GM18519 (cell line): ENCODE measurements around the gene UBL7.

ENCODE experiments used
- ATAC-seq: cut with Tn5 transposase; IDR thresholded peaks from one replicate; pipeline ENCODE4 v1.9.1; 2021; ENCODE audit warnings: mild to moderate bottlenecking, moderate library complexity; ENCODE audit not compliant: unreplicated experiment, low FRiP score

Gene UBL7

GRCh38 chr15:74442063-74442462 is 18.9 kb downstream of the UBL7 start:
- ATAC-seq: no peak

DNA sequence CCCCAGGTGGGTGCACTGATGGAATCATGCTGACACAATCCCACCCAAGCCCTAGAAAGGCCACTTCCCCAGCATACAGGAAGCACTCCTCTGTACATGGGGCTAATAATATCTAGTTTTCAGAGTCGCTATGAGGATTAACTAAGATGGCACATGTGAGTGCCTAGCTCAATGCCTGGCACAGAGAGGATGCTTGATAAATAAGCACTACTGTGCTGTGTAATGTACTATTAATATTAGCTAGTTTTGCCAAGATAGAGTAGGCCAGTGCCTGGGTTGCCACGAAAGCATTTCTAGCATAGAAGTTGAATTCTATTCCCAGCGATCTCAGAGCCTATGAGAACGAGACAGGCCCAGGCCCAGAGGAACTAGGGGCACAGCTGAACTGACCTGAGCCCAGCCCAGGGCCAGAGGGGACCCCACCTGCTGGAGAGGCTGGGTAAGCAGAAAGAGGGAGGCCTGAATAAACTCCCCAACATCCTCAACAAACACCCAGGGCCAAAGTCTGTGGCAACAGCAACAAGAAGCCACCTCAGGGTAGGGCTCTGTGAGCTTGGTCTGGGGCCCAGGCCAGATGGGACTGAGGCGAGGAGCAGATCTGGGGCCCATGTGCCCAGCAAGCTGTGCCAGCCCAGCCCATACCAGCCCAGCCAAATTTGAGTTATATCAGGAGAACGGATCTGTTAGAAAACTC is 19.6 kb downstream of the UBL7 start:
- ATAC-seq: no peak

DNA sequence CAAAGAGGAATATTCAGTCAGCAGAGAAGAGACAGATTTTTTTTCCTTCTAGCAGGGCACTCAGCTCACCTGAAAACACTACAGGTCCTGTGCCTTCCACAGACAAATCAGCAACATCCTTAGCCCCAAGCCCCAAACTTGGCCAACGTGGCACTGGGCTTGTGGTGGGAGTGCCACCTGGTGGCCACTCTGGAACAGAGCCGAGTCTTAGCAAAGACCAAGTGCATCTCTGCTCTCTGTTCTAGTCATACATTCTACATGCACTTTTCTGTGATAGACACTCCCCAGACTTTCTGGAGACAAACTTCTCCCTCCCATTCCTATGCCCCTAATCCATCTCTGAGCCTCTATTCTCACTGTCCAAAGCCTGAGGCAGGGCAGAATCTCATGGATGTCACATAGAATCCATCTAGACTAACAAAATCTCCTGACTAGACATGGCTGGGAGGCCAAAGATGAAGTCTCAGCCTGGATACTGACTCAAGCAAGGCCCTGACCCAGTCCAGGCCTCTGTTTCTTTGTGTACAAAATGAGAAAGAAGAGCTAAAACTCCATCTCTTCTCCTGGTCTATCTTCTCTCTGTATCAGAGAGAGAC is 22.1 kb downstream of the UBL7 start:
- ATAC-seq: no peak

DNA sequence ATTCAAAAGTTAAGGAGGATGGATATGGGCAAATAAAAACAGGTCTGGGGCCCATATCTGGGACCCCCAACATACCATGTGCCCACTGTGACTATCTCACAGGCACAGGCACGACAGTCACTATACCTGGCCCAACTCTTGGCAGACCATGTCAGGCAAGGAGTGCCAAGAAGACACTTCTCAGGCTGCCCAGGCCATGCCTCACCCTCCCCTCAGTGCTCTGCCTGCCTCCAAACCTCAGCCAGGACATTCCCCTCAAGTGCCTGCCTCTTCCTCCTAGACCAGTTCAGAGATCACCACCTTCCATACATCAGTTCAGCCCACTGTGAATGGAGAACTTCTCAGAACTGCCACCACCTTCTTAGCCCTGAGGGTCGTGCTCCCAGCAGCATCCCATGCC is 22.8 kb downstream of the UBL7 start:
- ATAC-seq: no peak

DNA sequence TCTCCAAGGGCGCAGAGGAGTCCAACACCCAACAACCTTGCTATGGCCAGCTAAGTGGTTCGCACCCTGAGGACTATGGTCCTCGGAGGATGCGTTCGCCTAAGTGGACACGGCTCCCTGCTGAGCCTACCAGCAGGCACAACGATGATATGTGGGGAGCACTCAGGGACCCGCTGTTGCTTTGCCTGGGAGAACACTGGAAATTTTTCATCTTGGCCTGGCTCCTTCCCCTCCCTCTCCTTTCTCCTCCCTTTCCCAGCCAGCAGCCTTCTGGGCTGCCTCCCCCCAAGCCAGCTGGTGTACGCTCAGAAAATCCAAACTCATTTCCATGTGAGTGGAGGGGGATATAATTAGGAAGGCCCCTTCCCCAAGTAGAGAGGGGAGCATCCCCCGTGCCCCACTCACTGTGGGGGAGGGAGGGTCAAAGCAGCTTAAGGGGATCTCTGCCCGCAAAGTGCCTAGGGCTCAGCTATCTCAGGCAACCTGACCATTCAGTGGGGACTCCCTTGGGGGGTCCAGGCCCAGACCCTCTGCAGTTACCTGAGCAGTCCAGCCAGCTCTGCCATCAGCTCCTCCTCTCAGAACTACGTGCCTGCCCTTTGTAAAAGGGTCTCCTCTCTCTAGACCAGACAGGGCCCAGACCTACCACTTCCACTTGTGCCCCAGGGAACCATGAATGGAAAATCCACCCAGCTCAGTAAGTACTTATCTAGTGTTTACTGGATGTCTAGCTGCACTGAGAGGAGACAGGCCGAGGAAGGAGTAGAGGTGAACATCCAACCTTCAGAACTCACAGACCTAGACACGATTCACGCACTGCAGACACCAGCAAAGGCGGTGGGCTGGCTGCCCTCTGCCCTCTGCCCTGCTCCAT is 26.5 kb downstream of the UBL7 start:
- no peak for ATAC-seq

DNA sequence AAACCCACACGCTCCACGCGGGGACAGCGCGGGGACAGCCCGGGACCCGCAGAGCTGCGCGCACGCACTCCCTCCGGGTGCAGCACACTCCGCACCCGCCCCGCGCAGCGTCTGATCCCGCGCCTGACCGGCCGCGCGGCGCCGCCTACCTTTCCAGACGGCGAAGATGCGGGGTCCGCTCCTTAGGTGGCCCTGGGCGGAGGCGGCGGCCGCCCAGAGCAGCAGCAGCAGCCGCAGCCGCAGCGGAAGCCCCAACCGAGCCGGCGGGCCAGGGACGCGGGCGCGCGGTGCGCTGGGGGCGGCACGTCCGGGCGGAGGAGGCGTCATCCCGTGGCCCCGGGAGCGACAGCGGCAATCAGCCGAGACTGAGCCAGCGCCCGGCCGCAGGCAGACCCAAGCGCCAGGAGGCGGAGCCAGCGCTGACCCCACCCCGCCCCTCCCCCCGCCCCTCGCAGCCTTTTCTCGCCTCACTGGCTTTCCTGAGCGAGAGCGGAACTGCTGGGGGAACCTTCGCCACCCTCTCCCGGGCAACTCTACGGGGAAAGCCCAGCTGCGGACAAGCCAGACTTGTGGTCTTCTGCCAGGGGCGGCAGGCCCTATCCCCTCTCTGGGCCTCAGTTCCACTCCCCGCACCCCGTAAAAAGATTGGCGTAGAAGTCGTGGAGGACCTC is 27.2 kb downstream of the UBL7 start, which contains the start of gene SEMA7A:
SEMA7A (minus strand) TSS at position 367 of the 671 bp plus-strand sequence; CDS start at position 327, 40 bp downstream.
- peak; percentile 55 for ATAC-seq

- ATAC-seq: no peak
These were observed 27.9 kb downstream of the UBL7 start for GRCh38 chr15:74432968-74433591.

- no peak for ATAC-seq
These were observed 28.5 kb downstream of the UBL7 start for GRCh38 chr15:74432271-74432967.

GRCh38 chr15:74431645-74432044 is 29.3 kb downstream of the UBL7 start:
- ATAC-seq: no peak

- ATAC-seq: no peak
These were observed 29.8 kb downstream of the UBL7 start for GRCh38 chr15:74431116-74431515.

- no peak for ATAC-seq
These were observed 30.4 kb downstream of the UBL7 start for GRCh38 chr15:74430510-74430951.

DNA sequence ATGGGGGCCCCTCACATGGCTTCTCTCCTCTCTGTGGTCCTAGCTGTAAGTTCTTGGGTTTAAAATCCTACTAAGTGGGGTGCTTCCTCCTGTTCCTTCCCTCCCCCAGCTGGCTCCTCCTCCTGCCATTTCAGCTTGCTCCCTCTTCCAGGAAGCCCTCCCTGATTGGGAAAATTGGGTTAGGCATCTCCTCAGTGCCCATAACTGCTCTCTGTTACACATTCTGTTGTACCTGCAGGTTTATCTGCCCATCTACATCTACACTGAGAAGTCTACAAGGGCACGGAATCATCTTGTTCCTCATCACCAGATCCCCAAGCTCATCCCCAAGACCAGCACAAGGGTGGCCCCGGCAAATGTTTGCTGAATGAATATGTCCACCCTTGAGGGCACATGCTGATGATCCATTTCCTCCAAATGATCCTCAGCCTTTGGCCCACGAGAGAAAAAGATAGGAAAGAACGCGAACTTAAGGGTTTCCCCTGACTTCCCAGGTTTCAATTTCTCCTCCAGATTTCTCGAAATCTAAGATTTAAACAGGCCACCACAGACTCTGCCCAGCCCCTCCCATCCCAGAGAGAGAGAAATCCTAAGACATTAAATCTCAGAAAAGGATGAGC is 31.1 kb downstream of the UBL7 start:
- no peak for ATAC-seq

- no peak for ATAC-seq
These were observed 31.8 kb downstream of the UBL7 start for GRCh38 chr15:74428970-74429780.

DNA sequence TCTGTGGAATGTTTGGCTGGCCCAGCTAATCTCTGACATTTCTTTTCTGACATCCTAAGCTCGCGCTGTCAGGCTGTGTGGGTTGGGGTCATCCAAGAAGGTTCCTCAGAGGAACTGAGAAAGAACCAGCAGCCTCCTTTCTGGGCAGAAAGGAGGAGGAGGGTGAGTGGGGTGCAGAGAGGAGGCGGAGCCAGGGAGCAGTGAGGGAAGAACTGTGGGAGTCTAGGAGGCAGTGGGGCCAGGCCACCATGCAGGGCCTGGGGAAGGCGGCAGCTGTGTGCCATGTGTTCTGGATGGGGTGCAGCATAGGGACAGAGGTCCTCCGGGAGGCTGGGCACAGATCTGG is 32.5 kb downstream of the UBL7 start:
- ATAC-seq: peak; percentile 38

- no peak for ATAC-seq
These were observed 33.1 kb downstream of the UBL7 start for GRCh38 chr15:74427607-74428441.

GRCh38 chr15:74426404-74427281 is 34.3 kb downstream of the UBL7 start:
- ATAC-seq: no peak

DNA sequence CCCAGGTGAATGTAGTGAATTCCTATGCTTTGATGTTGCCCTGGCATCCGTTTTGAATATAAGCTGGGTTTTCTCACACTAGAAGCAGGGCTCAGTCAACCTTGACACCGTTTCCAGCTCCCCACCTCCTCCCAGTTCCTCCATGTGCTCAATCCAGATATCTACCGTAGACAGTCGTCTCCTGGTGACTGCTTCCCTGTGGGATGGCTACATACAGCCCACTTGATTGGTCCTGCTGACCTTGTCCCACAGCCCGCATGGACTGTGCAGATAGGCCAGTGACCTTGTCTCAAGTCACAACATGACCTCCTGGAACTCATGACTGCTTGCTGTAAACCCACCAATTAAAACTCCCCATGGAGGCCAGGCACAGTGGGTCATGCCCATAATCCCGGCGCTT is 35.3 kb downstream of the UBL7 start:
- ATAC-seq: no peak
